Nephron (organoid): ENCODE results near the gene TNFAIP3.

Source experiments
- H3K27ac Mint-ChIP-seq, 3 experiments: 2 replicates each; pipeline ENCODE4 v1.8.0; 2020; ENCODE audit warnings: mixed read lengths in 3 of 3, mild to moderate bottlenecking in 2 of 3, moderate library complexity in 1 of 3
- H3K27me3 Mint-ChIP-seq: 2 replicates; pipeline ENCODE4 v1.8.0; 2021; ENCODE audit warnings: low read depth, mild to moderate bottlenecking, moderate library complexity, mixed read lengths
- H3K36me3 Mint-ChIP-seq: 2 replicates; pipeline ENCODE4 v1.8.0; 2020; ENCODE audit warnings: low read depth, mixed read lengths
- H3K4me1 Mint-ChIP-seq: 2 replicates; pipeline ENCODE4 v1.8.0; 2020; ENCODE audit warnings: mixed read lengths
- H3K4me3 Mint-ChIP-seq, 3 experiments: 2 replicates each; pipeline ENCODE4 v1.8.0; 2020; ENCODE audit warnings: mild to moderate bottlenecking in 3 of 3, mixed read lengths in 3 of 3, moderate library complexity in 2 of 3
- H3K9me3 Mint-ChIP-seq: 2 replicates; pipeline ENCODE4 v1.8.0; 2020; ENCODE audit warnings: mixed read lengths
- TF ChIP-seq, protein P1 (sequence below), 3 experiments: fragments of 200-600 bp; sonication (generic); IDR thresholded peaks; one replicate each; pipeline ENCODE4 v1.5.0; 2021; ENCODE audit warnings: antibody characterized with exemption in 3 of 3; ENCODE audit not compliant: unreplicated experiment in 3 of 3

Gene TNFAIP3

DNA sequence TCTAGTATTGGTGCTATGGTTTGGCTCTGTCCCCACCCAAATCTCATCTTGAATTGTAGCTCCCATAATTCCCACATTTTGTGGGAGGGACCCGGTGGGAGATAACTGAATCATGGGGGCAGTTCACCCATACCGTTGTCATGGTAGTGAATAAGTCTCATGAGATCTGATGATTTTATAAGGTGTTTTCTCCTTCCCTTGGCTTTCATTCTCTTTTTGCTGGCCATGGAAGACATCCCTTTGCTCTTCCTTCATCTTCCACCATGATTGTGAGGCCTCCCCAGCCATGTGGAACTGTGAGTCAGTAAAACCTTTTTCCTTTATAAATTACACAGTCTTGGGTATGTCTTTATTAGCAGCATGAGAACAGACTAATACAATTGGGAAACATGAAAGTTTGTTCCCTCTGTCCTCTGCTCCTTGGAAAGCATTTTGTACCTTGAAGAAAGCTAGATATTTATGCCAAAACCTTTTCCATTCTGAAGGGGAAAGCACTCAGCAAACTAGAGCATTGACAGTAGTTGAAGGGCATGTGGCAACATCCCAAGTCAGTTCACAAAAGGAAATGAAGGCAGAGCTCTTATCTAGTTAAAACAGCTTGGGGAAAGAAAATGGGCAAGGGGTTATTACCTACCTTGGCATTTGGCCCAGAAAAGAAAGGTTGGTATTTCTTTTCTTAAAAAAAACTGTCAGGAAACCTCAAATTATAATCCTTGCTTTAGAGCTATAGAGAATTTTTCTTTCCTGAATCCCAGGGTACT lies 10.7 kb upstream of the TNFAIP3 start:
- peaks cover 10% of the 10 kb centered on the region for H3K4me1 Mint-ChIP-seq
- no peak overlapping the region for H3K27ac Mint-ChIP-seq
- TF ChIP-seq, protein P1, sequence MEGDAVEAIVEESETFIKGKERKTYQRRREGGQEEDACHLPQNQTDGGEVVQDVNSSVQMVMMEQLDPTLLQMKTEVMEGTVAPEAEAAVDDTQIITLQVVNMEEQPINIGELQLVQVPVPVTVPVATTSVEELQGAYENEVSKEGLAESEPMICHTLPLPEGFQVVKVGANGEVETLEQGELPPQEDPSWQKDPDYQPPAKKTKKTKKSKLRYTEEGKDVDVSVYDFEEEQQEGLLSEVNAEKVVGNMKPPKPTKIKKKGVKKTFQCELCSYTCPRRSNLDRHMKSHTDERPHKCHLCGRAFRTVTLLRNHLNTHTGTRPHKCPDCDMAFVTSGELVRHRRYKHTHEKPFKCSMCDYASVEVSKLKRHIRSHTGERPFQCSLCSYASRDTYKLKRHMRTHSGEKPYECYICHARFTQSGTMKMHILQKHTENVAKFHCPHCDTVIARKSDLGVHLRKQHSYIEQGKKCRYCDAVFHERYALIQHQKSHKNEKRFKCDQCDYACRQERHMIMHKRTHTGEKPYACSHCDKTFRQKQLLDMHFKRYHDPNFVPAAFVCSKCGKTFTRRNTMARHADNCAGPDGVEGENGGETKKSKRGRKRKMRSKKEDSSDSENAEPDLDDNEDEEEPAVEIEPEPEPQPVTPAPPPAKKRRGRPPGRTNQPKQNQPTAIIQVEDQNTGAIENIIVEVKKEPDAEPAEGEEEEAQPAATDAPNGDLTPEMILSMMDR (IDR thresholded peaks at IDR 0.05; ENCODE audit: unreplicated experiment in 3 of 3), result no peak
- H3K9me3 Mint-ChIP-seq, result peaks cover 3% of the 10 kb centered on the region
- no peaks in the 10 kb centered on the region for H3K36me3 Mint-ChIP-seq
- peaks cover 5% of the 10 kb centered on the region for H3K27me3 Mint-ChIP-seq
- H3K4me3 Mint-ChIP-seq, result no peak overlapping the region

DNA sequence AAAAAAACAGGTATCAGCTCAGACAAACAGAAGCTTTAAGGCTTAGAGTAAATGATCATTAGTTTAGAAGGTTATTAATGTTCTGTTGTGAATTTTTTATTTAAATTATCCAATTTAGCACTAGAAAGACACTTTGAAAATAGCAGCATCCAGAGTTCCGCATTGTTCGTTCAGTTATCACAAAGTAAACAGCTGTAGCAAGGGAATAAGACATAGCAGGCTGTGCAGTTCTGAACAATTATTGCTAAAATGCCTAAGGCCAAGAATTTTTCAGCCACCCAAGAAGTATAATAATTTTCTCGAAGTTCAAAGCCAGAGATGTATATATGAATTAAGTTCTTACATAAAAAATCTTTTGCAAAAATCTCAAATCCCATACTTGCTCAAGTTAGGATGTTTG lies 8.0 kb upstream of the TNFAIP3 start:
- H3K4me1 Mint-ChIP-seq, result peaks cover 11% of the 10 kb centered on the region

DNA sequence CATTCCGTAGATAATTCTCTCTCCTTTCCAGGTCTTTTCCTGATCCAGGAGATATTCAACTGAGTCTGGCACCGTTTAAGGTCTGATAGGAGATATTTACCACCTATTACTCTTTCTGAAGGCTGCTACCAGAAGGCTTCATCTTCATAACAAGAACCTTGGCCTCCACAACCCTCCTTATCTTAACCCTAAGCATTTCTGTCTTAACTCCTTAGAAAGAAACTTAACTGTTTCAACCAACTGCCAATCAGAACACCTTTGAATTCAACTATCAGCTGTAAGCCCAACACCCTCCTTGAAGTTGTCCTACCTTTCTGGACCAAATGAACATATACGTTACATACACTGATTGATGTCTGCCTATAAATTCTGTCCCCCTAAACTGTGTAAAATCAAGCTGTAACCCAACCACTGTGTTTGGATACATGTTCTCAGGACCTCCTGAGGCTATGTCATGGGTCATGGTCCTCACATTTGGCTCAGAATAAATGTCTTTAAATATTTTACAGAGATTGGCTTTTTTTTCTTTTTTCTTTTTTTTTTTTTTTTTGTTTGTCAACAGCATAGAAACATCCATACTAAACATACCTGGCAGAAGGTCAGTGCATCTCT lies 6.6 kb upstream of the TNFAIP3 start:
- Mint-ChIP-seq H3K27me3 (no peaks in the 10 kb centered on the region), H3K27ac (no peak overlapping the region), H3K36me3 (no peaks in the 10 kb centered on the region), H3K9me3 (peaks cover 3% of the 10 kb centered on the region), H3K4me1 (peaks cover 19% of the 10 kb centered on the region), H3K4me3 (no peak overlapping the region)
- TF ChIP-seq, protein P1 (IDR thresholded peaks at IDR 0.05; ENCODE audit: unreplicated experiment in 3 of 3), result no peak

More for the DNA sequence above, 8.0 kb upstream of the TNFAIP3 start:
- TF ChIP-seq, protein P1 (IDR thresholded peaks at IDR 0.05; ENCODE audit: unreplicated experiment in 3 of 3), result no peak
- H3K27me3 Mint-ChIP-seq, result peaks cover 5% of the 10 kb centered on the region
- H3K36me3 Mint-ChIP-seq, result no peaks in the 10 kb centered on the region
- H3K27ac Mint-ChIP-seq, result peak overlapping the region in 2 of 3 experiments; percentile 39 to 51
- no peak overlapping the region for H3K4me3 Mint-ChIP-seq
- H3K9me3 Mint-ChIP-seq, result peaks cover 3% of the 10 kb centered on the region

DNA sequence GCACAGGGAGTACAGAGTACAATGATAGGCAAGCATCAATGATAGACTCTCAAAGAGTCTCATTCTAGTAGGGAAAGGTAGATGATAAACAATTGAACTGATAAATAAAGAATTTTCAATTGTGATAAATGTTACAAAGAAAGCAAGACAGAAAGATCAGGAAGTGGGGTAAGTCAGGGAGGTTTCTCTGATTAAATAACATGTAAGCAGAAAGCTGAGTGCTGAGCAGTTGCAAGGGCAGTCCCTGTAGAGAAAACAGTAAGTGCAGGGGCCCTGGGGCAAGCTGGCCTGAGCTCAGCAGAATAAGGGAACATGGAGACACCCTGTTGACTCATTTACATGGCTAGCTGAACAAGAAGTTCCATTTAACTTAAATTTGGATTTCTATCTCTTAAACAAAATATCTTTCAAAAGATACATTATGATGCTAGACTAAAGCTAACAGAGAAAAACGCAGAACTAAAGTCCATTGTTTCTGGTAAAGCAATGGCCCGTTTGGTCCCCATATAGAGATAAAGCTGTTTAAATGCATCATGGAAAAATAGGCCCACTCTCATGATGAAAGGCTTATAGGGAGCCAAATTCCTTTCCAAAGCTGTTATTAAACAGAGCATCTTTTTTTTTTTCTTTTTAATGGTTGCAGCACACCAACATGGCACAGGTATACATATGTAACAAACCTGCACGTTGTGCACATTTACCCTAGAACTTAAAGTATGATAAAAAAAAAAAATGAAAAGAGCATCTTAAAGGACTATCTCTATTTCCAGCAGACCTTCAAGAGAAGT lies 5.3 kb upstream of the TNFAIP3 start:
- no peaks in the 10 kb centered on the region for H3K36me3 Mint-ChIP-seq
- peaks cover 24% of the 10 kb centered on the region for H3K4me1 Mint-ChIP-seq
- H3K27me3 Mint-ChIP-seq, result peaks cover 5% of the 10 kb centered on the region
- TF ChIP-seq, protein P1 (IDR thresholded peaks at IDR 0.05; ENCODE audit: unreplicated experiment in 3 of 3), result no peak
- H3K27ac Mint-ChIP-seq, result peak overlapping the region; percentile 51 to 80 (median 62)
- H3K9me3 Mint-ChIP-seq, result no peaks in the 10 kb centered on the region
- no peak overlapping the region for H3K4me3 Mint-ChIP-seq

DNA sequence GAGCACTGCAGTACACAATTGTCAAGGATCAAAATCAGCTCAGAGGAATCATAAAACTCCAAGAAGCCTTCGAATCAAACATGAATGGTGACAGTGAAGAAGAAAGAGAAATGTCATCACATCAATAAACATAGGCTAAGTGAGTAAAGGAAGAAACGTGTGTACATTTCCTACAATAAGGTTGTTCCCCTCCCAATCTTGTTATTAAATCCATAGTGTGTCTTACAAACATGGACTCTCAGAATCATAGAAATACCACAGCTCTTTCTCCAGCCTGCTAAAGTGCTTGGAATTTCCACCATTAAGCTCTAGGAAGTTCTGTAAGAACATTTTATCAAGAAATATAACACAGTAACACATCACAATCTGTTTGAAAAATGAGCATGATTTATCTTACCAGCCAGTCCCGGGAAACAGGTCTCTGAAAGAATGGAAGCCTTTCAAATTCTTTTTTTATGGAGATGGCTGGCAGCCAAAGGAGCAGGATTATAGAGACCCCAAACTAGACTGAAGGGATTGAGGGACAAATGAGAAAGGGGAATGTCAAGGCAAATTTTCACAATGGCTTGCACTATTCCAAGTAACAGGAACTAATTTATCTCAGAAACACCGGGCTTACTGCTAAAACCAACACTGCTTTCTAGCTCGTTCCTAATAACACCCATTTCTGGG lies 4.5 kb upstream of the TNFAIP3 start:
- H3K4me1 Mint-ChIP-seq, result peaks cover 24% of the 10 kb centered on the region
- H3K9me3 Mint-ChIP-seq, result no peaks in the 10 kb centered on the region
- H3K4me3 Mint-ChIP-seq, result peak overlapping the region in 1 of 3 experiments; percentile 27
- H3K36me3 Mint-ChIP-seq, result no peaks in the 10 kb centered on the region
- peak overlapping the region; percentile 51 to 80 (median 62) for H3K27ac Mint-ChIP-seq
- TF ChIP-seq, protein P1 (IDR thresholded peaks at IDR 0.05; ENCODE audit: unreplicated experiment in 3 of 3), result no peak
- H3K27me3 Mint-ChIP-seq, result peaks cover 5% of the 10 kb centered on the region
